ENCODE results near the gene APOBEC3A.
"Not testable (repeated sequence)": the region's sequence is repeated elsewhere in the genome, so short reads cannot be mapped to it uniquely, and the experiment has no call there.

APOBEC3A gene

DNA sequence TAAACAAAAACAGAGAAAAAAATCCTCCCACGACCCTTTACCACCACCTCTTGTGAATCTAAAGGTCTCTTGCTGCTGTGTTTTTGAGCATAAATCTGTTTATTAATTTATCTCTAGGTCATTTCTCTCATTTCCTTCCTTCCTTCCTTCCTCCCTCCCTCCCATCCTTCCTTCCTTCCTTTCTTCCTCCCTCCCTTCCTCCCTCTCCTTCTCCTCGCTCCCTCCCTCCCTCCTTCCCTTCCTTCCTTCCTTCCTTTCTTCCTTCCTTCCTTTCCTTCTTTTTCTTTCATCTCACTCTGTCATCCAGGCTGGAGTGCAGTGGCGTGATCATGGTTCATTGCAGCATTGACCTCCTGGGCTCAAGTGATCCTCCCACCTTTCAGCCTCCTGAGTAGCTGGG lies 13.5 kb upstream of the APOBEC3A start:
- Histone ChIP-seq H3K79me2 (ENCODE audit: insufficient read depth, low read length) (no peaks in the 10 kb centered on the region), H3K9ac (ENCODE audit: low read length) (no peak overlapping the region), H3K27me3 (ENCODE audit: low read length) (no peaks in the 10 kb centered on the region), H3K4me2 (ENCODE audit: low read depth, low read length, poor library complexity, severe bottlenecking) (no peak overlapping the region), H3K9me3 (ENCODE audit: insufficient read depth, low read length) (no peaks in the 10 kb centered on the region), H3K27ac (ENCODE audit: low read depth, low read length) (no peak overlapping the region), H4K20me1 (ENCODE audit: low read depth, low read length) (no peaks in the 10 kb centered on the region), H3K9me2 (replicated peaks; ENCODE audit: insufficient read depth, low read length) (no peaks in the 10 kb centered on the region), H2AFZ (ENCODE audit: low read depth, low read length, severe bottlenecking) (no peak overlapping the region), H3K4me3 (ENCODE audit: insufficient read depth, low read length, poor library complexity, severe bottlenecking) (no peak overlapping the region), H3K36me3 (ENCODE audit: low read length) (no peaks in the 10 kb centered on the region), H3F3A (ENCODE audit: insufficient read depth) (no peaks in the 10 kb centered on the region)
- no peak for TF ChIP-seq EZH2phosphoT487 (conservative IDR thresholded peaks at IDR 0.05; ENCODE audit: low read length)
- TF ChIP-seq, protein P1, sequence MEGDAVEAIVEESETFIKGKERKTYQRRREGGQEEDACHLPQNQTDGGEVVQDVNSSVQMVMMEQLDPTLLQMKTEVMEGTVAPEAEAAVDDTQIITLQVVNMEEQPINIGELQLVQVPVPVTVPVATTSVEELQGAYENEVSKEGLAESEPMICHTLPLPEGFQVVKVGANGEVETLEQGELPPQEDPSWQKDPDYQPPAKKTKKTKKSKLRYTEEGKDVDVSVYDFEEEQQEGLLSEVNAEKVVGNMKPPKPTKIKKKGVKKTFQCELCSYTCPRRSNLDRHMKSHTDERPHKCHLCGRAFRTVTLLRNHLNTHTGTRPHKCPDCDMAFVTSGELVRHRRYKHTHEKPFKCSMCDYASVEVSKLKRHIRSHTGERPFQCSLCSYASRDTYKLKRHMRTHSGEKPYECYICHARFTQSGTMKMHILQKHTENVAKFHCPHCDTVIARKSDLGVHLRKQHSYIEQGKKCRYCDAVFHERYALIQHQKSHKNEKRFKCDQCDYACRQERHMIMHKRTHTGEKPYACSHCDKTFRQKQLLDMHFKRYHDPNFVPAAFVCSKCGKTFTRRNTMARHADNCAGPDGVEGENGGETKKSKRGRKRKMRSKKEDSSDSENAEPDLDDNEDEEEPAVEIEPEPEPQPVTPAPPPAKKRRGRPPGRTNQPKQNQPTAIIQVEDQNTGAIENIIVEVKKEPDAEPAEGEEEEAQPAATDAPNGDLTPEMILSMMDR (IDR thresholded peaks at IDR 0.05; ENCODE audit: insufficient read depth, low read length, poor library complexity, severe bottlenecking), result no peak

DNA sequence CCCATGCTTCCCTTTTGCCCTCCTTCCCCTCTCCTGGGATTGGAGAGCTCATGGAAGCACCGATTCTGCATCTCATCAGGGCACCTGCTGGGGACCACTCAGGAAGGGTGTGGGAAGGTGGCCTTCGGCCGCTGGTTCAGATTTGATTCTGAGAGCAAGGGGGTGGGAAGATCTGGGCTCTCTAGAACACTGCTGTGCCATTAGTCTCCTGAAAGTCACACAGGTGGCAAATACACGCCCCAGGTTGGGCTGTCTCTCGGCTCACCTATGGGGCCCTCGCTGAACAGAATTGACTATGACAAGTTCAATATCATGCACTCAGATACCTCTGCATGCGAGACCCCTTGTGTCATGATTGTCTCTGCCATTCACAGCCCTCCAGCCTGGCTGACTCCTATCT lies 12.8 kb upstream of the APOBEC3A start:
- Histone ChIP-seq H3K4me3 (ENCODE audit: insufficient read depth, low read length, poor library complexity, severe bottlenecking) (no peak overlapping the region), H3F3A (ENCODE audit: insufficient read depth) (no peaks in the 10 kb centered on the region), H3K36me3 (ENCODE audit: low read length) (no peaks in the 10 kb centered on the region), H3K9ac (ENCODE audit: low read length) (no peak overlapping the region), H3K27me3 (ENCODE audit: low read length) (no peaks in the 10 kb centered on the region), H2AFZ (ENCODE audit: low read depth, low read length, severe bottlenecking) (no peak overlapping the region), H3K27ac (ENCODE audit: low read depth, low read length) (no peak overlapping the region), H3K4me2 (ENCODE audit: low read depth, low read length, poor library complexity, severe bottlenecking) (no peak overlapping the region), H3K9me3 (ENCODE audit: insufficient read depth, low read length) (no peaks in the 10 kb centered on the region), H3K79me2 (ENCODE audit: insufficient read depth, low read length) (no peaks in the 10 kb centered on the region), H3K9me2 (replicated peaks; ENCODE audit: insufficient read depth, low read length) (no peaks in the 10 kb centered on the region), H4K20me1 (ENCODE audit: low read depth, low read length) (no peaks in the 10 kb centered on the region)
- TF ChIP-seq EZH2phosphoT487 (conservative IDR thresholded peaks at IDR 0.05; ENCODE audit: low read length), result no peak
- TF ChIP-seq, protein P1 (IDR thresholded peaks at IDR 0.05; ENCODE audit: insufficient read depth, low read length, poor library complexity, severe bottlenecking), result no peak

DNA sequence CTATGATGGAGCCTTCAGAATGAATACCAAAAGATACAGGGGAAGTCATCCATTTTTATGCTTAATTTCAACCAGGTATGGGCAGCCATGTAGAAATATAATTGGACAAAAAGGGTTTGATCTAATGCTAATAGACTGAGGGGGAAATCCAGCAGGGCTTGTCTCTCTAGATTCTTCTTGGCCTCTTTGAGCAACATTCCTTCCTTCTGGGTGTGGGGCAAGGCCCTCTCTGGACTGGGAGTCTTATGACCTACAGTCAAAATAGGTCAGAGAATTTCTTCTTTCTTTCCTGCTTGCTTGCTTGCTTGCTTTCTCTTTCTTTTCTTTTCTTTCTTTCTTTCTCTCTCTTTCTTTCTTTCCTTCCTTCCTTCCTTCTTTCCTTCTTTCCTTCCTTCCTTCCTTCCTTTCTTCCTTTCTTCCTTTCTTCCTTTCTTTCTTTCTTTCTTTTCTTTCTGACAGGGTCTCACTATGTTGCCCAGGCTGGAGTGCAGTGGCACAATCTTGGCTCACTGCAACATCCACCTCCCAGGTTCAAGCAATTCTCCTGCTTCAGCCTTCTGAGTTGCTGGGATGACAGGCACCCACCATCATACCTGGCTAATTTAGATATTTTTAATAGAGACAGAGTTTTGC lies 11.6 kb upstream of the APOBEC3A start:
- not testable (repeated sequence) for H3K36me3 ChIP-seq (ENCODE audit: low read length); H4K20me1 ChIP-seq (ENCODE audit: low read depth, low read length); H3K27ac ChIP-seq (ENCODE audit: low read depth, low read length); H3K4me3 ChIP-seq (ENCODE audit: insufficient read depth, low read length, poor library complexity, severe bottlenecking); H3K27me3 ChIP-seq (ENCODE audit: low read length); H3K4me2 ChIP-seq (ENCODE audit: low read depth, low read length, poor library complexity, severe bottlenecking); H2AFZ ChIP-seq (ENCODE audit: low read depth, low read length, severe bottlenecking); H3K9me3 ChIP-seq (ENCODE audit: insufficient read depth, low read length); H3K79me2 ChIP-seq (ENCODE audit: insufficient read depth, low read length); H3K9ac ChIP-seq (ENCODE audit: low read length); H3K9me2 ChIP-seq (replicated peaks; ENCODE audit: insufficient read depth, low read length); H3F3A ChIP-seq (ENCODE audit: insufficient read depth)

DNA sequence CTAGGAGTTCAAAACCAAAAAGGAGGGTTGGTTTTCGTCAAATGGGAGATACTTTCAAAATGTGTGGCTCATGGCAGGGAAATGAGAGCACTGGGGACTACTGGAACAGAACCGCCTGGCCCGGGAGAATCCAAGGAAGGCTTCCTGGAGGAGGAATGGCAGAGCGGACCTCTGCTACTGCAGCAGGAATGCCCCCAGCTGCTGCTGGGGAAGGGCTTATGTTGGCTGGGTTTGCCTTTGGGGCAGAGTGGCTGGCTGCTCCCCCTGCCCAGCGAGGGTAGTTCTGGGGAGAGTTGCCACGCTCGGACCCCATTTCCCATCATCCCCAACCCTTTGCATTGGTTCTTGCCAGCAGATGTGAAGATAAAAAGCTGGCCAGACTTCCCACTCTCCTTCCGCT lies 10.6 kb upstream of the APOBEC3A start:
- H3K4me3 ChIP-seq (ENCODE audit: insufficient read depth, low read length, poor library complexity, severe bottlenecking), result no peak overlapping the region

More for the DNA sequence above, 10.6 kb upstream of the APOBEC3A start:
- no peaks in the 10 kb centered on the region for H3K9me2 ChIP-seq (replicated peaks; ENCODE audit: insufficient read depth, low read length)
- no peak overlapping the region for H2AFZ ChIP-seq (ENCODE audit: low read depth, low read length, severe bottlenecking)
- no peaks in the 10 kb centered on the region for H4K20me1 ChIP-seq (ENCODE audit: low read depth, low read length)
- H3K79me2 ChIP-seq (ENCODE audit: insufficient read depth, low read length), result no peaks in the 10 kb centered on the region
- no peaks in the 10 kb centered on the region for H3F3A ChIP-seq (ENCODE audit: insufficient read depth)
- no peak overlapping the region for H3K27ac ChIP-seq (ENCODE audit: low read depth, low read length)
- no peak overlapping the region for H3K9ac ChIP-seq (ENCODE audit: low read length)
- no peaks in the 10 kb centered on the region for H3K27me3 ChIP-seq (ENCODE audit: low read length)
- no peaks in the 10 kb centered on the region for H3K36me3 ChIP-seq (ENCODE audit: low read length)
- TF ChIP-seq, protein P1 (IDR thresholded peaks at IDR 0.05; ENCODE audit: insufficient read depth, low read length, poor library complexity, severe bottlenecking), result no peak
- TF ChIP-seq EZH2phosphoT487 (conservative IDR thresholded peaks at IDR 0.05; ENCODE audit: low read length), result no peak
- H3K9me3 ChIP-seq (ENCODE audit: insufficient read depth, low read length), result no peaks in the 10 kb centered on the region
- no peak overlapping the region for H3K4me2 ChIP-seq (ENCODE audit: low read depth, low read length, poor library complexity, severe bottlenecking)
